Activated naive CD4-positive, alpha-beta T cell (primary cell): Measurements from ENCODE around the gene GUCA1C.

Experiments used
- DNase-seq, 4 experiments: peaks; one replicate each; lab custom pipeline; 2025; lab: John Stamatoyannopoulos, UW

The GUCA1C gene

DNA sequence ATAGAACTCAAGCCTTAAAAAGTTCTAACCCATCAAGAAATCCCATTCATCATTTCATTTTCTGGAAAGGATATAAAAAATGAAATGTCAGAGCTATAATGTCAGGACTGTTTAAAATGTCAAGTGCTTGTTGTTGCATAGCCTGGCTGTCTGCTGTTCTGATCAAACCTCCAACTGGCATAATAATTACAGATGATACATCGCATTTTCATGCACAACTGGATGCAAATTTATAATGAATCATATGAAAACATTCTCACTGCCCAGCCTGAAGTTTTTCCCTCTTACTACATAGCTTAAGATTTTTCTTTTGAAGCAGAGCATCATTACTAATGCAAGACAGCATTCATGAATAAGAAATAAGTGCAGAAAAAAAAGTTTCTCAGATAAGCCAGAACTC is 46.5 kb downstream of the GUCA1C start:
- no peak for DNase-seq

DNA sequence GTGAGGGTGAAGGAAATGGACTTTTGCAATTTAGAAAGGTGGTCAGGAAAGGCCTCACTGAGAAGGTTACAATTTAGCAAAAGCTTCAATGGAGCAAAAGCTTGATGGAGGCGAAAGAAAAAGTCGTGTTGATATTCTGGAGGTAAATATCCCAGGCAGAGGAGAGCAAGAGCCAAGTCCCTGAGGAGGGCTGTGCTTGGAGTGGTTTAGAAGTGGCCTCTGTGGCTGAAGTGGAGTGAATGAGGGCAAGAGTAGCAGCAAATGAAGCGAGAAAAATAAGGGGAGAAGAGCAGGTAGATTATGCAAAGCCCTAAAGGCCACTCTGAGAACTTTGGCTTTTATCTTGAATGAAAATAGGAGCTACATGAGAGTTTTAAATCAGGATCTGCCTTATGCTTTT is 54.1 kb downstream of the GUCA1C start:
- no peak for DNase-seq

DNA sequence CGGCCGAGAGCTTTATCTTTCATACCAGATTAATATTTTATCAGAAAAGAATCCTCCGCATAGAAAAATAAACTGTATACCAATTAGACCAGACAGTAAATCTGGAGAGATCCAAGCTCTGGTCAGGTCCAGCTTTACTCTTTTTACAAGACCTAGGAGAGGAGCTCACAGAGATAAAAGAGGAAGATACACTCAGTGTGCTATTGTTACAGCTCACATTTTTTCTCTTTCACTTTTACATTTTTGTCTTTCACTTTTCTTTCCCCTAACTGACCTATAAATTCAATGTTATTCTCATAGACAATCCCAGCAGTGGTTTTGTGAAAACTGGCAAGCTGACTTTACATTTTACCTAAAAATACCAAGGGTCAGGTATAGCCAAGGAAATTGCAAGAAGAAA is 55.8 kb downstream of the GUCA1C start:
- no peak for DNase-seq

- no peak for DNase-seq
Observed at GRCh38 chr3:108894981-108895380, 58.7 kb downstream of the GUCA1C start.

- DNase-seq = no peak
Observed at GRCh38 chr3:108891833-108892232, 61.8 kb downstream of the GUCA1C start.

- DNase-seq = no peak
Observed at GRCh38 chr3:108887777-108888176, 65.9 kb downstream of the GUCA1C start.

GRCh38 chr3:108887121-108887520 is 66.6 kb downstream of the GUCA1C start:
- DNase-seq = no peak

GRCh38 chr3:108883373-108883772 is 70.3 kb downstream of the GUCA1C start:
- DNase-seq = no peak

- no peak for DNase-seq
Observed at GRCh38 chr3:108882762-108883161, 70.9 kb downstream of the GUCA1C start.

DNA sequence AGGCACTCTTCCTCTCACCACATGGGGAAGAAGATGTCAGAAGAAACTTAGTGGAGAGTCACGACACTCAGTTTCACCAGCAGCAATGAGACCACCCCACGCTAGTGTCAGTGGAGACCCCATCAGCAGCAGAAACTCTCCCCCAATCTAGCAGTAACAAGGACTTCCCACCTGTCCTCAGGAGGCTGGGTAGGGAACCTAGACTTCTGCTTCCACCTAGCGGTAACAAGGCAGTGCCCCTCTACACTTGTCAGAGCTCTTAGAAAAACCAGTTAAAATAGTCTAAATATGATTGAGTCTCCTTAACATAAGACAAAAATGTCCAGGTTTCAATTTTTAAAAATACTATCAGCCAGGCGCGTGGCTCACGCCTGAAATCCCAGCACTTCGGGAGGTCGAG is 73.8 kb downstream of the GUCA1C start:
- no peak for DNase-seq

DNA sequence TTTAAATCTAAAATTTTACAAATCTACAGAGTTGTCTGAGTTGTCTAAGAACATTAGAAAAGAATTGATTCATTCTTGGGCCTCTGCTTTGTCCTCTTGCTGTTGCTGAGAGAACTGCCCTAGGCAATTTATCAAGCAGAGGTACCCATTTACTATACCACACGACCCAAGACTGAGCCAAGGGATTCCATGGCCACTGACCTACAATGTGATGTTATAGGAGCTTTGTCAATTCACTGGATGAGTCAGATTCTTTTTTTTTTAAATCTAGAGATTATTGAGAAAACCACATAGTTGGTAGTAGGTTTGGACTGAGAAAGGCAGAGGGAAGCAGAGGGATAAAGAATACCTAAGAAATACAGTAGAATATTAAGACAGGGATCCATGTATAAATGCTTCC is 75.8 kb downstream of the GUCA1C start:
- no peak for DNase-seq

- DNase-seq = no peak
Observed at GRCh38 chr3:108863799-108864135, 89.9 kb downstream of the GUCA1C start.

DNA sequence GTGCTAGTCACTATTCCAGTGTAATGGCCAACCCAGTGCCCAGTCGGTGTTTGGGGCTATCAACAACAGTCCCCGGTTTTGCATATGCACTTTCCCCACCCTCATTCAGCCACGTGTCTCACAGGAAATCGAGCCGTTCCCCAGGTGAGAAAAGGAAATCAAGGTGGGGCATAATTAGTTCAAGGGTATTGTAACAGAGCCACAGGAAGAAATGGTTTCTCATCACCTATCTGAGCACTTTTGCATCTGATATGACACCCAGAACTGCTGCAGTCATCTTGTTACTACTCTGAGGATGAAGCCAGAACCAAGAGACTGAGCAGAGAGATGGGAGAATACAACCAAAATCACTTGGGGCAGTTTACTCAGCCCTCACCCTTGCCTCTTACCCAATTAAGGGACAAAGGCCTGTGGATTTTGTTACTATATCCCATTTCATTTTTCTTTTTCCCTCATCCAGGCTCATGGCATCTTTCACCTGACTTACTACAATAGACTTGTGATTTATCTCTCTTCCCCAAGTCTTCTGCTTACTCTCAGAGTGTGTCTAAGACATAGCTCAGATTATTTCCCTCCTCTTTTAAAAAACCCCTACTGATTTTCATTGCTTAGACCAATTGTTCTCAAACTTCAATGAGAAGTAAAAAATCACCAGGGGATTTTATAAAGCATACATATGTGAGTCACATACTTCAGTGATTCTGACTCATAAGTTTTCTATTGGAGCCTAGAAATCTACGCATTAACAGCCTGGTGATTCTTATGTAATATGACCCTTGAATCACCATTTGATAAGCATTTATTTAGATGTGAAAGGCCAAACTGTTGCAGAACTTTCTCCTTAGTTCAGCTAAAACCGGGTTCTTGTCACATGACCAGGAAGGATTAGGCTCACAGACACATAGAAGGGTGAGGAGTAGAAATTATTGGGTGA is 90.5 kb downstream of the GUCA1C start:
- peak in 1 of 4 experiments; percentile 2 for DNase-seq

- DNase-seq = no peak
Observed at GRCh38 chr3:108861401-108861800, 92.3 kb downstream of the GUCA1C start.
